Activated B cell treated with CpG ODN at 0.5 μM for 24 hours (primary cell): ENCODE results near the gene SPTLC3. TPM values are rescaled to one million over a fixed set of nuclear protein-coding genes. Genes with fewer than 3 reads are reported as not detected.

ENCODE experiments used
- ATAC-seq: fragments of 200-7000 bp; cut with Tn5 transposase; one replicate; pipeline ENCODE4 v1.10.0; 2021; ENCODE audit warnings: low read depth, mild to moderate bottlenecking, moderate library complexity
- CTCF ChIA-PET: fragments of 350-600 bp; sonication (Branson Sonifier 250); formaldehyde crosslinking; loops from one replicate; lab custom pipeline; 2021; ENCODE audit warnings: antibody characterized with exemption; lab: Charles Lee
- POLR2A ChIA-PET: fragments of 350-600 bp; sonication (Branson Sonifier 250); formaldehyde crosslinking; loops from one replicate; lab custom pipeline; 2021; ENCODE audit warnings: antibody characterized with exemption; lab: Charles Lee
- DNase-seq: peaks from one replicate; pipeline ENCODE4 v3.0.0; 2022
- H3K27ac Mint-ChIP-seq: one replicate; pipeline ENCODE4 v1.8.0; 2020; ENCODE audit warnings: mixed read lengths
- H3K27me3 Mint-ChIP-seq: one replicate; pipeline ENCODE4 v1.8.0; 2021; ENCODE audit warnings: mixed read lengths
- H3K36me3 Mint-ChIP-seq: one replicate; pipeline ENCODE4 v1.8.0; 2021; ENCODE audit warnings: low read depth, mixed read lengths
- H3K4me1 Mint-ChIP-seq: one replicate; pipeline ENCODE4 v1.8.0; 2021; ENCODE audit warnings: mixed read lengths
- H3K4me3 Mint-ChIP-seq: one replicate; pipeline ENCODE4 v1.8.0; 2020; ENCODE audit warnings: mild to moderate bottlenecking, mixed read lengths
- H3K9me3 Mint-ChIP-seq: one replicate; pipeline ENCODE4 v1.8.0; 2020; ENCODE audit warnings: mixed read lengths
- intact Hi-C: fragments of 100-400 bp; cut with micrococcal nuclease; formaldehyde crosslinking; loops from one replicate; pipeline ENCODE4 v1.15.1; 2024
- total RNA-seq: library from RNA; stranded (reverse); gene quantifications from 2 replicates; pipeline ENCODE4 v1.2.3, GENCODE V29; 2022
- TF ChIP-seq, protein P1 (sequence below): fragments of 200-600 bp; IDR thresholded peaks from one replicate; pipeline ENCODE4 v1.8.0; 2022; ENCODE audit warnings: antibody characterized with exemption, mild to moderate bottlenecking

The SPTLC3 gene
- total RNA-seq, 1 donor from 2014 or later: not detected

DNA sequence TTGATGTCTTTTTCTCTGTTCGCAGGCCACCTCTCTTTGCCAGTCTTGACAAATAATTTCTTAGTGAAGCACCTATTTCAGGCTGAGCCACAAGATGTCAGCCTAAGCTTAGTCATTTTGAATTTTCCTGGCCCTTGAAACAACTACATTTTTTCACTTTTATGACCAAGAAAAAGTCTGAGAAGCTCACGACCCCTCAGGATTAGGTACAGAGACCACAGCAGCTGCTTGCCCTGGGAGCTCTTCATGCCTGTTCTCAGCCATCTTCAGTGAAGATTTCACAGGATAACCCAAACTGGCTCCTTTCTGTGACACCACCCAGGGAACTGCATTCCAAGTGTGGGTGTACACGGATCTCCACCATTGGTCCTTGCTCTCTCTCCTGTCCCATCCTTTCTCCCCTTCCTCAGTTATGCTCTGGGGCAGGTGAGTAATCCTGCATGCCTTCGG is 38.4 kb upstream of the SPTLC3 start:
- no peak overlapping the region for H3K27ac Mint-ChIP-seq
- CTCF ChIA-PET: no interaction called here
- ATAC-seq (no peak), DNase-seq (no peak)
- TF ChIP-seq, protein P1, sequence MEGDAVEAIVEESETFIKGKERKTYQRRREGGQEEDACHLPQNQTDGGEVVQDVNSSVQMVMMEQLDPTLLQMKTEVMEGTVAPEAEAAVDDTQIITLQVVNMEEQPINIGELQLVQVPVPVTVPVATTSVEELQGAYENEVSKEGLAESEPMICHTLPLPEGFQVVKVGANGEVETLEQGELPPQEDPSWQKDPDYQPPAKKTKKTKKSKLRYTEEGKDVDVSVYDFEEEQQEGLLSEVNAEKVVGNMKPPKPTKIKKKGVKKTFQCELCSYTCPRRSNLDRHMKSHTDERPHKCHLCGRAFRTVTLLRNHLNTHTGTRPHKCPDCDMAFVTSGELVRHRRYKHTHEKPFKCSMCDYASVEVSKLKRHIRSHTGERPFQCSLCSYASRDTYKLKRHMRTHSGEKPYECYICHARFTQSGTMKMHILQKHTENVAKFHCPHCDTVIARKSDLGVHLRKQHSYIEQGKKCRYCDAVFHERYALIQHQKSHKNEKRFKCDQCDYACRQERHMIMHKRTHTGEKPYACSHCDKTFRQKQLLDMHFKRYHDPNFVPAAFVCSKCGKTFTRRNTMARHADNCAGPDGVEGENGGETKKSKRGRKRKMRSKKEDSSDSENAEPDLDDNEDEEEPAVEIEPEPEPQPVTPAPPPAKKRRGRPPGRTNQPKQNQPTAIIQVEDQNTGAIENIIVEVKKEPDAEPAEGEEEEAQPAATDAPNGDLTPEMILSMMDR: no peak
- no peaks in the 10 kb centered on the region for H3K27me3 Mint-ChIP-seq
- no peaks in the 10 kb centered on the region for H3K36me3 Mint-ChIP-seq
- intact Hi-C loops: loop anchor here (2.0 to 10.0 kb wide), 2 partner anchors 576 to 1084 kb away; no protein-coding TSS in a partner anchor
- no peaks in the 10 kb centered on the region for H3K9me3 Mint-ChIP-seq
- POLR2A ChIA-PET: no interaction called here
- no peak overlapping the region for H3K4me3 Mint-ChIP-seq
- no peaks in the 10 kb centered on the region for H3K4me1 Mint-ChIP-seq

DNA sequence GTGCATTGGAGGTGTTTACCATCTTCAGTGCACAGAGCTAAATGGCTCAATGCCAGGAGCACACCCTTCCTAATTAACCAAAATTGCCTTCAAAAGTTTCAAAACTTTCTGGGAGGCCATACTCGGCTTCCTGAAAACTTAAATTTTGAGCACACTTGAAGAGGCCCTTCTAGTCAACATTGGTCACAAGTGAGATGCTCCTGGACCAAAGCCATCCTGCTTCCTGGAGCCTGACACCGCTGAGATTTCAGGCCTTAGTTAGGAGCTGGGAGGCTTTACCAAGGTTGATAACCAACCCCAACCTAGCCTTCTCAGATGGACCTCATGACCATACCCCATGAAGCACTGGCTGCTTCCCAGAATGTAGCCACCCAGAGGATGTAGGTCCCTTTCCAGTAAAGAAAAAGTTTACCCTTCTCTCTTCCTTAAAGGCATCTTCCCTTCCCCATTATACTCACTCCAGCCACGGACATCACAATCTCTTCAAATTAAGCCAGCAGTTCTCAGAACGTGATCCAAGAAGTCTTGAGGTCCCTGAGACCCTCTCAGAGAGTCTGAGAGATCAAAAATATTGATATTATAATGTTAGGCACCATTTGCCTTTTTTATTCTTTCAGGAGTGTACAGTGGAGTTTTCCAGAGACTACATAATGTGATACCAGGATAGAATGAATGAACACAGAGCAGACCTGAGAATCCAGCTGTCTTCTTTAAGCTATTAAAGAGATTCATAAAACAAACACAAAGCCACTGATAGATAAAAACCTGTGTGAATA is 32.8 kb upstream of the SPTLC3 start:
- no peaks in the 10 kb centered on the region for H3K27me3 Mint-ChIP-seq
- no peak overlapping the region for H3K4me3 Mint-ChIP-seq
- ChIA-PET CTCF (no interaction called here), POLR2A (no interaction called here)
- ATAC-seq: no peak
- DNase-seq: no peak
- no peaks in the 10 kb centered on the region for H3K4me1 Mint-ChIP-seq
- H3K36me3 Mint-ChIP-seq: no peaks in the 10 kb centered on the region
- H3K27ac Mint-ChIP-seq: no peak overlapping the region
- no peaks in the 10 kb centered on the region for H3K9me3 Mint-ChIP-seq
- TF ChIP-seq, protein P1: no peak
- intact Hi-C loops: loop anchor here (10.0 kb wide), 1 partner anchor 1079 kb away; no protein-coding TSS in a partner anchor

GRCh38 chr20:12976720-12977309 is 32.0 kb upstream of the SPTLC3 start:
- no peak overlapping the region for H3K4me3 Mint-ChIP-seq
- H3K36me3 Mint-ChIP-seq: no peaks in the 10 kb centered on the region
- TF ChIP-seq, protein P1: no peak
- DNase-seq (no peak), ATAC-seq (no peak)
- POLR2A ChIA-PET: no interaction called here
- CTCF ChIA-PET: no interaction called here
- no peaks in the 10 kb centered on the region for H3K4me1 Mint-ChIP-seq
- H3K27me3 Mint-ChIP-seq: no peaks in the 10 kb centered on the region
- intact Hi-C loops: loop anchor here (10.0 kb wide), 1 partner anchor 1078 kb away; no protein-coding TSS in a partner anchor
- H3K9me3 Mint-ChIP-seq: no peaks in the 10 kb centered on the region
- H3K27ac Mint-ChIP-seq: no peak overlapping the region

DNA sequence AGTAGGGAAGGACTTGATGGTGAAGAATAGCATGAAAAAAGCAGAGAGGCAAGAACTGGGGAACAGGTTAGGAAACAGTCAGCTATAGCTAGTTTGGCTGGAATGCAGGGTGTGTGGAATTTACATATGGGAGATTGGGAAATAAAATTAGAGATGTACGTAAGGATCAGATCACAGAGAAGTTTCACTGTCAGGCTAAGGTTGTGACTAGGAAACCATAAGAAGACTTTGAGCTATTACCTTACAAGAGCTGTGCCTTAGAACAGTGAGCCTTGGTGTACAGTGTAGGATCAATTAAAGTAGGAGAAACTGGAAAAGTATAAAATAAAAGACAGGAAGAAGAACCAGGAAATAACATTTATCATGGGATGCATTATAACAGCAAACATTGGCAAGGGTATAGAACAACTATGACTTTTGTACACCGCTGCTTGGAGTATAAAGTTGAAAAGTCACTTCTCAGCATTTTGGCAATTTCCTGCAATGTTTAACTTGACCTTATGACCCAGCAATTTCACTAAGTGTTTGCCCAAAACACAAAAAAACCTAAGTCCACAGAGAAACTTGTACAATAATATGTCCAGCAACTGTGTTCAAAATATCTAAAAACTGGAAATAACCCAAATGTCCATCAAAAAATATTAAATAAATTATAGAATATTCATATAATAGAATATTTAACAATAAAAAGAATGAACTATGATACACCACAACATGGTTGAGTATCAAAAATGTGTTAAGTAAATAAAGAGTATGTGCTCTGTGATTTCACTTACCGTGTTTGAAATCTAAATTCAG is 31.2 kb upstream of the SPTLC3 start:
- Mint-ChIP-seq H3K4me1 (no peaks in the 10 kb centered on the region), H3K27me3 (no peaks in the 10 kb centered on the region)
- CTCF ChIA-PET: no interaction called here

More for the DNA sequence above, 31.2 kb upstream of the SPTLC3 start:
- DNase-seq (no peak), ATAC-seq (no peak)
- POLR2A ChIA-PET: no interaction called here
- H3K36me3 Mint-ChIP-seq: no peaks in the 10 kb centered on the region
- H3K9me3 Mint-ChIP-seq: no peaks in the 10 kb centered on the region
- intact Hi-C loops: loop anchor here (10.0 kb wide), 1 partner anchor 1077 kb away; no protein-coding TSS in a partner anchor
- H3K4me3 Mint-ChIP-seq: no peak overlapping the region
- TF ChIP-seq, protein P1: no peak
- no peak overlapping the region for H3K27ac Mint-ChIP-seq
